HepG2 (cell line): ENCODE data around the gene GAL3ST2. TPM values are rescaled to one million over a fixed set of nuclear protein-coding genes. Genes with fewer than 3 reads are reported as not detected.

ENCODE experiments used
- ATAC-seq: fragments of 200-7000 bp; cut with Tn5 transposase; 3 replicates; pipeline ENCODE4 v1.9.1; 2020; ENCODE audit warnings: mild to moderate bottlenecking, moderate library complexity
- Bru-seq: library from RNA; stranded (reverse); fragments of 400-500 nt; gene quantifications from one replicate; lab custom pipeline; 2021; lab: Mats Ljungman, UMichigan
- BruChase-seq, 2 experiments: library from RNA; stranded (reverse); fragments of 400-500 nt; gene quantifications; one replicate each; lab custom pipeline; 2021; lab: Mats Ljungman, UMichigan
- BruUV-seq: library from RNA; stranded (reverse); fragments of 400-500 nt; replicated peaks from 2 replicates; lab custom pipeline; 2021; lab: Mats Ljungman, UMichigan
- CTCF ChIA-PET: fragments of 300-600 bp; formaldehyde crosslinking; extraction: SDS; loops from one replicate; lab custom pipeline; 2021; ENCODE audit warnings: low total read pairs, inconsistent platforms, low intra/inter-chr PET ratio; lab: Yijun Ruan, JAX
- POLR2A ChIA-PET: fragments of 350-600 bp; sonication (Branson Sonifier 250); formaldehyde crosslinking; loops from one replicate; lab custom pipeline; 2020; ENCODE audit warnings: antibody characterized with exemption, inconsistent platforms; lab: Yijun Ruan, JAX
- DNase-seq: peaks from one replicate; pipeline ENCODE4 v3.0.0-alpha.2; 2015; ENCODE audit warnings: low spot score
- FAIRE-seq: peaks from 3 replicates; lab custom pipeline; 2011; peaks lifted over from hg19 to GRCh38; lab: Jason Lieb, UNC
- H2AFZ ChIP-seq: one replicate; pipeline ENCODE4 v1.6.1; 2011; ENCODE audit warnings: low read length, inconsistent platforms
- H3K27ac ChIP-seq: fragments of 300-600 bp; 3 replicates; pipeline ENCODE4 v1.8.0; 2011; ENCODE audit warnings: mixed run types, mild to moderate bottlenecking, mixed read lengths, low read length, inconsistent platforms; ENCODE audit not compliant: insufficient read depth; ENCODE audit errors: extremely low read length
- H3K27me3 ChIP-seq, 2 experiments: fragments of 200-600 bp in 1 of 2; 2 replicates in 1 of 2; 3 replicates in 1 of 2; pipeline versions ENCODE4 v1.6.0 to v1.8.0; 2011; ENCODE audit warnings: low read length in 2 of 2, mild to moderate bottlenecking in 2 of 2, moderate library complexity in 2 of 2, inconsistent platforms in 1 of 2; ENCODE audit not compliant: insufficient read depth in 2 of 2, control insufficient read depth in 1 of 2
- H3K36me3 ChIP-seq, 2 experiments: fragments of 200-600 bp in 1 of 2; replicated peaks in 1 of 2; 2 replicates in 1 of 2; 3 replicates in 1 of 2; pipeline versions ENCODE4 v1.5.1 to v1.8.0; 2011; ENCODE audit warnings: low read length in 2 of 2, inconsistent platforms in 1 of 2; ENCODE audit not compliant: insufficient read depth in 2 of 2, control insufficient read depth in 1 of 2
- H3K4me1 ChIP-seq: 2 replicates; pipeline ENCODE4 v1.5.1; 2012; ENCODE audit warnings: low read length, inconsistent platforms; ENCODE audit not compliant: insufficient read depth
- H3K4me2 ChIP-seq: 2 replicates; pipeline ENCODE4 v1.6.0; 2011; ENCODE audit warnings: low read depth, low read length, inconsistent platforms
- H3K4me3 ChIP-seq, 3 experiments: fragments of 200-600 bp in 1 of 3; sonication (generic), shearing (Covaris generic) in 1 of 3; replicated peaks in 1 of 3; 2 replicates each; pipeline ENCODE4 v1.5.1; 2011 to 2016; ENCODE audit warnings: low read length in 3 of 3, inconsistent platforms in 2 of 3, low read depth in 2 of 3, mild to moderate bottlenecking in 2 of 3, control low read depth in 1 of 3, mixed read lengths in 1 of 3; ENCODE audit not compliant: insufficient read depth in 1 of 3
- H3K79me2 ChIP-seq: one replicate; pipeline ENCODE4 v1.6.1; 2011; ENCODE audit warnings: low read length, inconsistent platforms; ENCODE audit not compliant: insufficient read depth
- H3K9ac ChIP-seq: 2 replicates; pipeline ENCODE4 v1.6.0; 2011; ENCODE audit warnings: mild to moderate bottlenecking, low read depth, low read length, inconsistent platforms; ENCODE audit not compliant: insufficient read depth
- H3K9me3 ChIP-seq: 2 replicates; pipeline ENCODE4 v1.5.1; 2012; ENCODE audit warnings: mild to moderate bottlenecking, low read length
- H4K20me1 ChIP-seq: 2 replicates; pipeline ENCODE4 v1.6.0; 2011; ENCODE audit warnings: inconsistent platforms, mild to moderate bottlenecking, low read length, moderate library complexity; ENCODE audit not compliant: insufficient read depth
- AGO1 ChIP-seq: fragments of 200-400 bp; formaldehyde crosslinking; IDR thresholded peaks from 2 replicates; pipeline ENCODE4 v1.6.1; 2017; ENCODE audit warnings: mild to moderate bottlenecking, low read depth, low read length, moderate library complexity; ENCODE audit not compliant: poor library complexity, severe bottlenecking
- ARNTL ChIP-seq: sonication (generic); formaldehyde crosslinking; IDR thresholded peaks from 2 replicates; pipeline ENCODE4 v1.4.0; 2020; ENCODE audit warnings: mild to moderate bottlenecking, missing genetic modification reagents
- CCAR2 ChIP-seq: fragments of 200-400 bp; formaldehyde crosslinking; optimal IDR thresholded peaks from 2 replicates; pipeline ENCODE3; 2018; ENCODE audit warnings: low read depth, mild to moderate bottlenecking, low read length, moderate library complexity
- IRX3 ChIP-seq: sonication (generic); formaldehyde crosslinking; IDR thresholded peaks from 2 replicates; pipeline ENCODE4 v1.8.1; 2023; ENCODE audit warnings: mild to moderate bottlenecking, low read depth, missing genetic modification reagents, borderline replicate concordance
- SATB2 ChIP-seq: sonication (generic); formaldehyde crosslinking; IDR thresholded peaks from 2 replicates; pipeline ENCODE4 v1.5.0; 2020; ENCODE audit warnings: missing genetic modification reagents
- ZNF207 ChIP-seq: fragments of 450-650 bp; IDR thresholded peaks from 2 replicates; pipeline ENCODE4 v1.6.1; 2016; ENCODE audit warnings: antibody characterized with exemption, borderline replicate concordance
- ZNF3 ChIP-seq: IDR thresholded peaks from 2 replicates; pipeline ENCODE4 v1.7.0; 2017; ENCODE audit warnings: inconsistent platforms
- ZNF577 ChIP-seq: sonication (generic); formaldehyde crosslinking; IDR thresholded peaks from 2 replicates; pipeline ENCODE4 v1.4.0; 2020; ENCODE audit warnings: mild to moderate bottlenecking, low read depth, missing genetic modification reagents, borderline replicate concordance
- ZNF879 ChIP-seq: sonication (generic); formaldehyde crosslinking; IDR thresholded peaks from 2 replicates; pipeline ENCODE4 v1.8.1; 2023; ENCODE audit warnings: missing genetic modification reagents
- WGBS: methylation state at CpG from one replicate; pipeline ENCODE4 v1.1.6; 2017; ENCODE audit warnings: low lambda C conversion rate; 5-methylcytosine and 5-hydroxymethylcytosine counted together
- in situ Hi-C: cut with HindIII; loops from 2 replicates; pipeline ENCODE4 v1.10.0; 2017; ENCODE audit warnings: low pct_unique_long_range_greater_than_20kb; ENCODE audit not compliant: extremely low pct_ligation_motif_present
- intact Hi-C: fragments of 100-400 bp; cut with micrococcal nuclease; formaldehyde crosslinking; loops from one replicate; pipeline ENCODE4 v1.10.0; 2022; ENCODE audit not compliant: unreplicated experiment
- long read RNA-seq, 2 experiments: library from RNA in 1 of 2; library from polyadenylated mRNA in 1 of 2; stranded (forward) in 1 of 2; unstranded in 1 of 2; transcript quantifications; one replicate each; pipeline ENCODE4 v2.0.0, GENCODE V29; 2019 to 2022
- polyA minus RNA-seq, 3 experiments: library from RNA; depleted of rRNA, polyadenylated mRNA; stranded (reverse); fragments of >200 nt; gene quantifications; 2 replicates each; pipeline ENCODE4 v1.2.3, GENCODE V29; 2011; ENCODE audit warnings: low replicate concordance in 1 of 3
- polyA plus RNA-seq, 8 experiments: library from polyadenylated mRNA; depleted of rRNA in 3 of 8; stranded (reverse) in 7 of 8; unstranded in 1 of 8; fragments of >200 nt; fragmentation: Illumina TruSeq in 4 of 8; extraction: Trizol in 4 of 8; gene quantifications; 2 replicates each; pipeline versions ENCODE4 v1.2.1 to v1.2.3, GENCODE V29; 2011 to 2016; ENCODE audit warnings: low read depth in 4 of 8, missing spikeins in 1 of 8, mixed read lengths in 1 of 8; ENCODE audit not compliant: insufficient read depth in 1 of 8
- total RNA-seq, 5 experiments: library from RNA; depleted of rRNA; stranded (reverse); fragments of >200 nt; fragmentation: Illumina TruSeq; extraction: Trizol; gene quantifications; 2 replicates each; pipeline ENCODE4 v1.2.3, GENCODE V29; 2016; ENCODE audit warnings: low read depth in 1 of 5
- TF ChIP-seq, protein P1 (sequence below): sonication (generic); formaldehyde crosslinking; IDR thresholded peaks from 2 replicates; pipeline ENCODE4 v1.4.0; 2020; ENCODE audit warnings: missing genetic modification reagents
- TF ChIP-seq, protein P2 (sequence below): sonication (generic); formaldehyde crosslinking; IDR thresholded peaks from 2 replicates; pipeline ENCODE4 v1.8.1; 2023; ENCODE audit warnings: missing genetic modification reagents, mild to moderate bottlenecking, borderline replicate concordance
- TF ChIP-seq, protein P3 (sequence below): sonication (generic); formaldehyde crosslinking; IDR thresholded peaks from 2 replicates; pipeline ENCODE4 v1.9.0; 2022; ENCODE audit warnings: low read depth, missing genetic modification reagents

The GAL3ST2 gene
- total RNA-seq (2016; rRNA removed; fragmentation: Illumina TruSeq; extraction: Trizol) (0.20 and 0.72 TPM in 2 replicates), polyA plus RNA-seq (2011; rRNA removed) (0.17 and 0.30 TPM in 2 replicates), polyA minus RNA-seq (2011; rRNA and poly(A)+ RNA removed; ENCODE audit: low replicate concordance) (2.6 TPM in 1 of 2 replicates, not detected in the other), Bru-seq, nascent RNA (percentile 43 among the genes with signal in this experiment), BruChase-seq, experiment 1, labeled RNA remaining after a 6-hour chase (percentile 36 among the genes with signal in this experiment), BruChase-seq, experiment 2, labeled RNA remaining after a 2-hour chase (percentile 42 among the genes with signal in this experiment)
- 0.30 TPM in 1 of 2 replicates, not detected in the other for total RNA-seq (2016; cell fraction: cytosol; rRNA removed; fragmentation: Illumina TruSeq; extraction: Trizol; ENCODE audit: low read depth)
- 0.32 and 0.36 TPM in 2 replicates for total RNA-seq (2016; cell fraction: insoluble cytoplasmic fraction; rRNA removed; fragmentation: Illumina TruSeq; extraction: Trizol)
- 0.34 and 0.52 TPM in 2 replicates for total RNA-seq (2016; cell fraction: membrane; rRNA removed; fragmentation: Illumina TruSeq; extraction: Trizol)
- 0.72 and 0.75 TPM in 2 replicates for total RNA-seq (2016; cell fraction: nucleus; rRNA removed; fragmentation: Illumina TruSeq; extraction: Trizol)
- polyA plus RNA-seq (2011; cell fraction: cytosol; rRNA removed) = 0.14 and 0.27 TPM in 2 replicates
- 4.0 and 5.9 TPM in 2 replicates for polyA plus RNA-seq (2011; cell fraction: nucleus; rRNA removed)
- 0.87 and 1.1 TPM in 2 replicates for polyA plus RNA-seq (2012)
- 0.07 TPM in 1 of 2 replicates, not detected in the other for polyA plus RNA-seq (2016; cell fraction: cytosol; fragmentation: Illumina TruSeq; extraction: Trizol; ENCODE audit: low read depth)
- polyA plus RNA-seq (2016; cell fraction: insoluble cytoplasmic fraction; fragmentation: Illumina TruSeq; extraction: Trizol; ENCODE audit: low read depth) = 0.29 and 0.79 TPM in 2 replicates
- 0.31 and 0.40 TPM in 2 replicates for polyA plus RNA-seq (2016; cell fraction: membrane; fragmentation: Illumina TruSeq; extraction: Trizol; ENCODE audit: low read depth)
- polyA plus RNA-seq (2016; cell fraction: nucleus; fragmentation: Illumina TruSeq; extraction: Trizol; ENCODE audit: insufficient read depth, low read depth) = 2.5 and 3.4 TPM in 2 replicates
- 1.1 and 1.4 TPM in 2 replicates for polyA minus RNA-seq (2011; cell fraction: cytosol; rRNA and poly(A)+ RNA removed)
- 1.9 and 2.1 TPM in 2 replicates for polyA minus RNA-seq (2011; cell fraction: nucleus; rRNA and poly(A)+ RNA removed)
- long read RNA-seq, experiment 1 = 0 reads
- long read RNA-seq, experiment 2 = 0 reads

DNA sequence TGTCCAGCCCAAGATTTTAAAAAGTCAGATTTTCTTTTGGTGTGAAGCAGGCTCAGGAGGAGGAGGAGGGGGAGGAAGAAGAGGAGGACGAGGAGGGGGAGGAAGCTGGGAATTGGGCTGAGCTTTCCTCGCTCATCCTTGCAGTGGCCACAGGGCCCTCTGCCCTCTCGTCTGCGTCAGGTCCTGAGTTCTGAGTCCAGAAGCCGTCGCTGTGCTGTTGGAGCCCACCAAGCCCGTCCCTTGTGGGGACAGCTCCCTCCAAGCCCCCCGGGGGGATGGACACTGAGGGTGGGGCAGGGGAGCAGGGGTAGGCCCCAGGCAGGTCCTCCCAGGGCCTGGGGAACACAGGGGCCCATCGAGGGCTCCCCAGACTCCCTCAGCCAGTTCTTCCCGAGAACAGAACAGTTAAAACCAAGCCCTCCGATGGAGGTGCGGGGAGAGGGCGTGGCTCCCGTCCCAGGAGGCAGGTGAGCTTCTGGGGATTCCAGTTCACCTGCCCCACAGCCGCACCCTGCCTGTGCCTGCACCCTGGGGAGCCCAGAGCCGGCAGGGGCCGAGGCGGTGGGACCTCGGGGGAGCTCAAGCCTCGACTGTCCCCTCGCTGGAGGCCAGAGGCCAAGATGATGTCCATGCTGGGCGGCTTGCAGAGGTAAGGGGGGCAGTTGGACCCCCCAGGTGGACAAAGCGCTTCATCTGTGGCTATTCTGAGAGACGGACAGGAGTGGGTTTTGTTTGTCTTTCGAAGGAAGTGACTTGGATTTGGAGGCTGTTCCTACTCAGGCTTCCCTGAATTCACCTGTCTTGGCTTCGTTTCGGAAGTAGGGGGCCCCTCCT, at the start of gene GAL3ST2:
Gene GAL3ST2 (plus strand): TSS at position 487 of the 834 bp plus-strand sequence. CDS start 134 bp downstream, at position 621.
- H4K20me1 ChIP-seq = no peaks in the 10 kb centered on the region
- no peaks in the 10 kb centered on the region for H3K27me3 ChIP-seq
- intact Hi-C loops = no loop called here
- H3K4me3 ChIP-seq = peak within 1 kb of the TSS in 1 of 3 experiments; percentile 82; a peak in 1 of 6 replicates
- peaks cover 62% of the 10 kb centered on the region for H3K4me1 ChIP-seq
- ChIA-PET CTCF (no interaction called here), POLR2A (interaction anchor here (6.8 to 8.9 kb wide), 3 partner anchors 11 to 41 kb away, joined by 100 to 218 read pairs (median 113); partner anchors contain the start of genes D2HGDH and NEU4)
- no peak for FAIRE-seq
- peak within 1 kb of the TSS; percentile 92; the same call in 1 of the 2 replicates for H3K9ac ChIP-seq
- DNase-seq = no peak
- in situ Hi-C loops = no loop called here
- peaks cover 13% of the 10 kb centered on the region for H3K79me2 ChIP-seq
- no peak for ATAC-seq
- H3K27ac ChIP-seq = no peak within 1 kb of the TSS
- WGBS = 90% methylated on average over 17 of the region's 27 CpGs
- BruUV-seq = no TSS peak
- H3K36me3 ChIP-seq = no peaks in the 10 kb centered on the region
- peak within 1 kb of the TSS; percentile 56 for H3K4me2 ChIP-seq
- peaks cover 8% of the 10 kb centered on the region for H3K9me3 ChIP-seq
- H2AFZ ChIP-seq = no peak within 1 kb of the TSS
- TF ChIP-seq AGO1 = peak; percentile 20
- no peak for TF ChIP-seq ZNF879
- TF ChIP-seq ARNTL = no peak
- no peak for TF ChIP-seq CCAR2
- TF ChIP-seq ZNF577 (CRISPR knock-in tag) = no peak
- no peak for TF ChIP-seq IRX3 (CRISPR knock-in tag)
- TF ChIP-seq ZNF3 (CRISPR knock-in tag) = no peak
- TF ChIP-seq, protein P1, sequence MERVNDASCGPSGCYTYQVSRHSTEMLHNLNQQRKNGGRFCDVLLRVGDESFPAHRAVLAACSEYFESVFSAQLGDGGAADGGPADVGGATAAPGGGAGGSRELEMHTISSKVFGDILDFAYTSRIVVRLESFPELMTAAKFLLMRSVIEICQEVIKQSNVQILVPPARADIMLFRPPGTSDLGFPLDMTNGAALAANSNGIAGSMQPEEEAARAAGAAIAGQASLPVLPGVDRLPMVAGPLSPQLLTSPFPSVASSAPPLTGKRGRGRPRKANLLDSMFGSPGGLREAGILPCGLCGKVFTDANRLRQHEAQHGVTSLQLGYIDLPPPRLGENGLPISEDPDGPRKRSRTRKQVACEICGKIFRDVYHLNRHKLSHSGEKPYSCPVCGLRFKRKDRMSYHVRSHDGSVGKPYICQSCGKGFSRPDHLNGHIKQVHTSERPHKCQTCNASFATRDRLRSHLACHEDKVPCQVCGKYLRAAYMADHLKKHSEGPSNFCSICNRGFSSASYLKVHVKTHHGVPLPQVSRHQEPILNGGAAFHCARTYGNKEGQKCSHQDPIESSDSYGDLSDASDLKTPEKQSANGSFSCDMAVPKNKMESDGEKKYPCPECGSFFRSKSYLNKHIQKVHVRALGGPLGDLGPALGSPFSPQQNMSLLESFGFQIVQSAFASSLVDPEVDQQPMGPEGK = no peak
- TF ChIP-seq ZNF207 = no peak
- TF ChIP-seq, protein P2, sequence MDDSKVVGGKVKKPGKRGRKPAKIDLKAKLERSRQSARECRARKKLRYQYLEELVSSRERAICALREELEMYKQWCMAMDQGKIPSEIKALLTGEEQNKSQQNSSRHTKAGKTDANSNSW = no peak
- TF ChIP-seq, protein P3, sequence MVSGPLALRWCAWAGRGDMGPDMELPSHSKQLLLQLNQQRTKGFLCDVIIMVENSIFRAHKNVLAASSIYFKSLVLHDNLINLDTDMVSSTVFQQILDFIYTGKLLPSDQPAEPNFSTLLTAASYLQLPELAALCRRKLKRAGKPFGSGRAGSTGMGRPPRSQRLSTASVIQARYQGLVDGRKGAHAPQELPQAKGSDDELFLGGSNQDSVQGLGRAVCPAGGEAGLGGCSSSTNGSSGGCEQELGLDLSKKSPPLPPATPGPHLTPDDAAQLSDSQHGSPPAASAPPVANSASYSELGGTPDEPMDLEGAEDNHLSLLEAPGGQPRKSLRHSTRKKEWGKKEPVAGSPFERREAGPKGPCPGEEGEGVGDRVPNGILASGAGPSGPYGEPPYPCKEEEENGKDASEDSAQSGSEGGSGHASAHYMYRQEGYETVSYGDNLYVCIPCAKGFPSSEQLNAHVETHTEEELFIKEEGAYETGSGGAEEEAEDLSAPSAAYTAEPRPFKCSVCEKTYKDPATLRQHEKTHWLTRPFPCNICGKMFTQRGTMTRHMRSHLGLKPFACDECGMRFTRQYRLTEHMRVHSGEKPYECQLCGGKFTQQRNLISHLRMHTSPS (CRISPR knock-in tag) = 0 out of 2 replicates have a peak, but pooled peaks have one; percentile 17
- no peak for TF ChIP-seq SATB2 (CRISPR knock-in tag)
